SK-N-SH (cell line): ENCODE data around the gene MRC1. TPM values are rescaled to one million over a fixed set of nuclear protein-coding genes. Genes with fewer than 3 reads are reported as not detected.

ENCODE experiments used
- CTCF ChIA-PET: fragments of 300-600, 350-600 bp; formaldehyde crosslinking; extraction: SDS; loops from one replicate; lab custom pipeline; 2021; lab: Yijun Ruan, JAX
- POLR2A ChIA-PET: fragments of 350-600 bp; sonication (Branson Sonifier 250); formaldehyde crosslinking; extraction: SDS; loops from one replicate; lab custom pipeline; 2020; ENCODE audit warnings: antibody characterized with exemption, inconsistent platforms; lab: Yijun Ruan, JAX
- DNase-seq: peaks from one replicate; pipeline ENCODE4 v3.0.0; 2012
- H2AFZ ChIP-seq: fragments of 200-600 bp; sonication (generic); 2 replicates; pipeline ENCODE4 v1.8.1; 2016; ENCODE audit warnings: antibody characterized with exemption, mild to moderate bottlenecking, low read depth
- H3F3A ChIP-seq: fragments of 200-600 bp; sonication (generic); replicated peaks from 2 replicates; pipeline ENCODE3; 2016; ENCODE audit warnings: antibody characterized with exemption, mild to moderate bottlenecking; ENCODE audit not compliant: insufficient read depth
- H3K27ac ChIP-seq, 2 experiments: fragments of 200-500 bp in 1 of 2; fragments of 200-600 bp in 1 of 2; sonication (Bioruptor generic) in 1 of 2; sonication (generic), shearing (Covaris generic) in 1 of 2; 2 replicates each; pipeline versions ENCODE4 v1.5.1 to v1.6.1; 2014 to 2016; ENCODE audit warnings: low read depth in 2 of 2, inconsistent platforms in 1 of 2, low read length in 1 of 2, mild to moderate bottlenecking in 1 of 2, mixed read lengths in 1 of 2
- H3K27me3 ChIP-seq: fragments of 200-600 bp; sonication (generic), shearing (Covaris generic); 2 replicates; pipeline ENCODE4 v1.6.1; 2016; ENCODE audit warnings: mixed run types; ENCODE audit not compliant: insufficient read depth
- H3K36me3 ChIP-seq, 2 experiments: fragments of 200-500 bp in 1 of 2; fragments of 200-600 bp in 1 of 2; sonication (Bioruptor generic) in 1 of 2; sonication (generic) in 1 of 2; replicated peaks in 1 of 2; 2 replicates each; pipeline versions ENCODE3 to v1.5.1; 2014 to 2016; ENCODE audit warnings: low read length in 1 of 2, mild to moderate bottlenecking in 1 of 2; ENCODE audit not compliant: insufficient read depth in 2 of 2, control insufficient read depth in 1 of 2
- H3K4me1 ChIP-seq, 2 experiments: fragments of 200-500 bp in 1 of 2; fragments of 200-600 bp in 1 of 2; sonication (Bioruptor generic) in 1 of 2; sonication (generic), shearing (Covaris generic) in 1 of 2; 2 replicates each; pipeline versions ENCODE4 v1.5.1 to v1.6.1; 2014 to 2016; ENCODE audit warnings: low read depth in 1 of 2, low read length in 1 of 2, mixed run types in 1 of 2; ENCODE audit not compliant: insufficient read depth in 2 of 2, control insufficient read depth in 1 of 2
- H3K4me2 ChIP-seq: fragments of 200-600 bp; sonication (generic), shearing (Covaris generic); 2 replicates; pipeline ENCODE4 v1.6.1; 2017; ENCODE audit warnings: mixed run types
- H3K4me3 ChIP-seq, 2 experiments: fragments of 200-500 bp in 1 of 2; fragments of 200-600 bp in 1 of 2; sonication (Bioruptor generic) in 1 of 2; sonication (generic), shearing (Covaris generic) in 1 of 2; 2 replicates each; pipeline versions ENCODE4 v1.5.1 to v1.8.1; 2014 to 2016; ENCODE audit warnings: low read depth in 2 of 2, inconsistent platforms in 1 of 2, low read length in 1 of 2, mild to moderate bottlenecking in 1 of 2, mixed read lengths in 1 of 2, moderate library complexity in 1 of 2
- H3K79me2 ChIP-seq: fragments of 200-600 bp; sonication (generic); 2 replicates; pipeline ENCODE4 v1.8.1; 2017; ENCODE audit warnings: mild to moderate bottlenecking; ENCODE audit not compliant: insufficient read depth
- H3K9ac ChIP-seq: fragments of 200-600 bp; sonication (generic); 2 replicates; pipeline ENCODE4 v1.6.1; 2017; ENCODE audit warnings: mixed run types
- H3K9me2 ChIP-seq: fragments of 200-600 bp; sonication (generic); 2 replicates; pipeline ENCODE4 v1.6.1; 2017; ENCODE audit warnings: mixed run types
- H3K9me3 ChIP-seq: fragments of 200-600 bp; sonication (generic); 2 replicates; pipeline ENCODE4 v1.6.1; 2017; ENCODE audit warnings: mixed run types, mild to moderate bottlenecking, moderate library complexity
- H4K20me1 ChIP-seq: fragments of 200-600 bp; sonication (generic); 2 replicates; pipeline ENCODE4 v1.6.1; 2017; ENCODE audit warnings: mild to moderate bottlenecking, mixed run types; ENCODE audit not compliant: insufficient read depth
- EP300 ChIP-seq, 2 experiments: IDR thresholded peaks; 2 replicates each; pipeline versions ENCODE4 v1.4.0 to v1.6.1; 2012; ENCODE audit warnings: borderline replicate concordance in 1 of 2, low read depth in 1 of 2, low read length in 1 of 2
- FOXM1 ChIP-seq: IDR thresholded peaks from 2 replicates; pipeline ENCODE4 v1.4.0; 2012; ENCODE audit warnings: low read depth, mild to moderate bottlenecking
- GABPA ChIP-seq: IDR thresholded peaks from 2 replicates; pipeline ENCODE4 v1.4.0; 2012; ENCODE audit warnings: low read depth, mild to moderate bottlenecking
- JUND ChIP-seq: IDR thresholded peaks from 2 replicates; pipeline ENCODE4 v1.4.0; 2012
- NFIC ChIP-seq: IDR thresholded peaks from 2 replicates; pipeline ENCODE4 v1.4.0; 2012; ENCODE audit warnings: borderline replicate concordance
- NRF1 ChIP-seq: IDR thresholded peaks from 2 replicates; pipeline ENCODE4 v1.6.1; 2012; ENCODE audit warnings: low read depth, mild to moderate bottlenecking, low read length
- POLR2AphosphoS5 ChIP-seq: IDR thresholded peaks from 2 replicates; pipeline ENCODE4 v1.6.1; 2012; ENCODE audit warnings: low read depth, low read length
- SIN3A ChIP-seq: IDR thresholded peaks from 2 replicates; pipeline ENCODE4 v1.6.1; 2012; ENCODE audit warnings: low read depth, mild to moderate bottlenecking, low read length, moderate library complexity, borderline replicate concordance
- SMC3 ChIP-seq: IDR thresholded peaks from 2 replicates; pipeline ENCODE4 v1.6.1; 2012; ENCODE audit warnings: low read depth, low read length, improper control_type of control experiment
- TCF12 ChIP-seq: IDR thresholded peaks from 2 replicates; pipeline ENCODE4 v1.4.0; 2012
- YY1 ChIP-seq: IDR thresholded peaks from 2 replicates; pipeline ENCODE4 v1.4.0; 2012; ENCODE audit warnings: low read depth, mild to moderate bottlenecking
- WGBS: methylation state at CpG from one replicate; pipeline ENCODE4 v1.1.6; 2017; ENCODE audit warnings: low lambda C conversion rate; 5-methylcytosine and 5-hydroxymethylcytosine counted together
- polyA plus RNA-seq, 3 experiments: library from polyadenylated mRNA; depleted of rRNA; stranded (reverse); fragments of >200 nt; gene quantifications; 2 replicates each; pipeline ENCODE4 v1.2.3, GENCODE V29; 2012
- TF ChIP-seq, protein P1 (sequence below): IDR thresholded peaks from 2 replicates; pipeline ENCODE4 v1.4.0; 2012; ENCODE audit warnings: low read depth
- TF ChIP-seq, protein P2 (sequence below): IDR thresholded peaks from 2 replicates; pipeline ENCODE4 v1.4.0; 2012; ENCODE audit warnings: low read depth, borderline replicate concordance
- TF ChIP-seq, protein P3 (sequence below): IDR thresholded peaks from 2 replicates; pipeline ENCODE4; 2012
- TF ChIP-seq, protein P4 (sequence below): IDR thresholded peaks from 2 replicates; pipeline ENCODE4 v1.4.0; 2012; ENCODE audit warnings: low read depth, borderline replicate concordance

The MRC1 gene
- polyA plus RNA-seq, 1 of the 3 experiments (the other 2 are of a cell fraction) = not detected

DNA sequence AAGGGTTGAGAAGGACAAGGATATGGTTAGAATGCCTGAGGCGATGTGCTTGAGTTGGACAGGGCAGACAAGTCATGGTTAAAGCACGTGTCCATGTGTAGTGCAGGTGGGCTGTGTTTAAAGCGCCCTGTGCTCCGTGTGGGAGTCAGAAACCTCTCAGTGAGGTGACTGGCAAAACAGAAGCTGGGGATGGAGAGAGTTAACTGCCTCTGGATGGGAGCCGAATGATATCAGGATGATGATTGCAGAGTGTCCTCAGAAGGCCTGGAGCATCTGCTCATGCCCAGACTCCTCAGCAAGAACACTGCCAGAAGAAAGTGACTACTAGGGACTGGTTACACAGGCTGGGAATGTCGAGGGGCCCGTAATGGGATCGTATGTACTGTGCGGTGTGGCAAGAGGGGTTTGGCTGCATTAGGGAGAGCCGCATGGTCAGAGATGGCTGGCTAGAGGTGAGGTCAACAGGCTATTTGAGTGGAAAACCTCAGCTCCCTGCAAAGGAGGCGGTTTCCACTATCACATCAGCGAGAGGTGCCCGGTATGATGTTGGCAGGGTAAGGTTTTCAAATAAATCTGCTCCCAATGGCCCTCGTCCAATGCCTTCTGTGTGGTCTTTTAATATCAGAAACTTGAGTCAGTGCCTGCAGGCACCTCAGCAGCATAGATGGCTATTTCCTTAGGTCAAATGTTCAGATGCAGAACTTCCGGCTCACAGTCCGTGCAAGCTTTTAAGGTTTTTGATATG lies 26.1 kb upstream of the MRC1 start:
- H4K20me1 ChIP-seq = no peaks in the 10 kb centered on the region
- CTCF ChIA-PET = interaction anchor here (0.6 kb wide), 1 partner anchor 1302 kb away, joined by 3 read pairs; no protein-coding TSS in a partner anchor
- no peak for DNase-seq
- H3K79me2 ChIP-seq = no peaks in the 10 kb centered on the region
- peak overlapping the region; percentile 36; the same call in 1 of the 2 replicates for H3K4me2 ChIP-seq
- peaks cover 16 to 36% of the 10 kb centered on the region in 2 experiments; a peak in 3 of 4 replicates for H3K4me1 ChIP-seq
- peak overlapping the region; percentile 22; the same call in 1 of the 2 replicates for H2AFZ ChIP-seq
- H3K4me3 ChIP-seq = no peak overlapping the region
- TF ChIP-seq SIN3A (no peak), FOXM1 (no peak), NRF1 (no peak), SMC3 (no peak), EP300 (IDR thresholded peaks at IDR 0.05; ENCODE audit: borderline replicate concordance in 1 of 2, low read depth in 1 of 2, low read length in 1 of 2) (peak in 1 of 2 experiments; percentile 22; a peak in 1 of 4 replicates), YY1 (no peak), POLR2AphosphoS5 (no peak), GABPA (no peak), JUND (0 out of 2 replicates have a peak, but pooled peaks have one; percentile 19), TCF12 (peak; percentile 38), NFIC (peak; percentile 72)
- TF ChIP-seq, protein P1, sequence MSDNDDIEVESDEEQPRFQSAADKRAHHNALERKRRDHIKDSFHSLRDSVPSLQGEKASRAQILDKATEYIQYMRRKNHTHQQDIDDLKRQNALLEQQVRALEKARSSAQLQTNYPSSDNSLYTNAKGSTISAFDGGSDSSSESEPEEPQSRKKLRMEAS = 0 out of 2 replicates have a peak, but pooled peaks have one; percentile 9
- TF ChIP-seq, protein P2, sequence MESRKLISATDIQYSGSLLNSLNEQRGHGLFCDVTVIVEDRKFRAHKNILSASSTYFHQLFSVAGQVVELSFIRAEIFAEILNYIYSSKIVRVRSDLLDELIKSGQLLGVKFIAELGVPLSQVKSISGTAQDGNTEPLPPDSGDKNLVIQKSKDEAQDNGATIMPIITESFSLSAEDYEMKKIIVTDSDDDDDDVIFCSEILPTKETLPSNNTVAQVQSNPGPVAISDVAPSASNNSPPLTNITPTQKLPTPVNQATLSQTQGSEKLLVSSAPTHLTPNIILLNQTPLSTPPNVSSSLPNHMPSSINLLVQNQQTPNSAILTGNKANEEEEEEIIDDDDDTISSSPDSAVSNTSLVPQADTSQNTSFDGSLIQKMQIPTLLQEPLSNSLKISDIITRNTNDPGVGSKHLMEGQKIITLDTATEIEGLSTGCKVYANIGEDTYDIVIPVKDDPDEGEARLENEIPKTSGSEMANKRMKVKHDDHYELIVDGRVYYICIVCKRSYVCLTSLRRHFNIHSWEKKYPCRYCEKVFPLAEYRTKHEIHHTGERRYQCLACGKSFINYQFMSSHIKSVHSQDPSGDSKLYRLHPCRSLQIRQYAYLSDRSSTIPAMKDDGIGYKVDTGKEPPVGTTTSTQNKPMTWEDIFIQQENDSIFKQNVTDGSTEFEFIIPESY = no peak
- TF ChIP-seq, protein P3, sequence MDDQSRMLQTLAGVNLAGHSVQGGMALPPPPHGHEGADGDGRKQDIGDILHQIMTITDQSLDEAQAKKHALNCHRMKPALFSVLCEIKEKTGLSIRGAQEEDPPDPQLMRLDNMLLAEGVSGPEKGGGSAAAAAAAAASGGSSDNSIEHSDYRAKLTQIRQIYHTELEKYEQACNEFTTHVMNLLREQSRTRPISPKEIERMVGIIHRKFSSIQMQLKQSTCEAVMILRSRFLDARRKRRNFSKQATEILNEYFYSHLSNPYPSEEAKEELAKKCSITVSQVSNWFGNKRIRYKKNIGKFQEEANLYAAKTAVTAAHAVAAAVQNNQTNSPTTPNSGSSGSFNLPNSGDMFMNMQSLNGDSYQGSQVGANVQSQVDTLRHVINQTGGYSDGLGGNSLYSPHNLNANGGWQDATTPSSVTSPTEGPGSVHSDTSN = peak; percentile 46
- TF ChIP-seq, protein P4, sequence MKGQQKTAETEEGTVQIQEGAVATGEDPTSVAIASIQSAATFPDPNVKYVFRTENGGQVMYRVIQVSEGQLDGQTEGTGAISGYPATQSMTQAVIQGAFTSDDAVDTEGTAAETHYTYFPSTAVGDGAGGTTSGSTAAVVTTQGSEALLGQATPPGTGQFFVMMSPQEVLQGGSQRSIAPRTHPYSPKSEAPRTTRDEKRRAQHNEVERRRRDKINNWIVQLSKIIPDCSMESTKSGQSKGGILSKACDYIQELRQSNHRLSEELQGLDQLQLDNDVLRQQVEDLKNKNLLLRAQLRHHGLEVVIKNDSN = no peak
- TF ChIP-seq, all 33 proteins: peak for 6
- POLR2A ChIA-PET = no interaction called here
- Histone ChIP-seq H3K36me3 (no peaks in the 10 kb centered on the region), H3K9me3 (no peaks in the 10 kb centered on the region), H3F3A (peaks cover 37% of the 10 kb centered on the region), H3K9me2 (no peaks in the 10 kb centered on the region), H3K27me3 (no peaks in the 10 kb centered on the region), H3K9ac (no peak overlapping the region), H3K27ac (peak overlapping the region; percentile 61 to 88; a peak in 3 of 4 replicates)
- WGBS = 62% methylated on average over 15 of the region's 16 CpGs
